ENCODE data around the gene VAV2.

The VAV2 gene

DNA sequence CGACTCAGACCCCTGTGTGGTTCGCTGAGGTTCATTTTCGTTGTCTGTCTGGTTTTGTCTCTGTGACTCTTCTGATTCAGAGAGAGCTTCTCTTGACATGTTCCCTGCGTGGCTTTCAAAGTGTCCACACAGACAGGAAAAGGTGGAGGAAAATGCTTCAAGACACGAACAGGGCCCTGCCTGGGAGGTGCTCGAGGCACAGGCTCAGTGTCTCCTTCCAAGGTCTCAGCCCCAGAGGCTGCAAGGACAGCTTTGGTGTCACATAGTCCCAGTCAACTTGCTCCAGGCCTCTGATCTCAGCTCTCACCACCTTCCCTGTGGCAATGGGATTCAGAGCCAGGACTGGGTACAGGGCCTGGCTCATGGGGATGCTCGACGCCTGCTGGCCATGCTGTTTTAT is 202.3 kb downstream of the VAV2 start:
- H3K27me3 Mint-ChIP-seq = no peaks in the 10 kb centered on the region
- DNase-seq (no peak), ATAC-seq (no peak)
- H3K9me3 Mint-ChIP-seq = no peaks in the 10 kb centered on the region
- H3K27ac Mint-ChIP-seq = no peak overlapping the region
- no peak overlapping the region for H3K4me3 Mint-ChIP-seq
- H3K36me3 Mint-ChIP-seq (ENCODE audit: low read depth) = no peaks in the 10 kb centered on the region
- H3K4me1 Mint-ChIP-seq = peaks cover 12% of the 10 kb centered on the region

DNA sequence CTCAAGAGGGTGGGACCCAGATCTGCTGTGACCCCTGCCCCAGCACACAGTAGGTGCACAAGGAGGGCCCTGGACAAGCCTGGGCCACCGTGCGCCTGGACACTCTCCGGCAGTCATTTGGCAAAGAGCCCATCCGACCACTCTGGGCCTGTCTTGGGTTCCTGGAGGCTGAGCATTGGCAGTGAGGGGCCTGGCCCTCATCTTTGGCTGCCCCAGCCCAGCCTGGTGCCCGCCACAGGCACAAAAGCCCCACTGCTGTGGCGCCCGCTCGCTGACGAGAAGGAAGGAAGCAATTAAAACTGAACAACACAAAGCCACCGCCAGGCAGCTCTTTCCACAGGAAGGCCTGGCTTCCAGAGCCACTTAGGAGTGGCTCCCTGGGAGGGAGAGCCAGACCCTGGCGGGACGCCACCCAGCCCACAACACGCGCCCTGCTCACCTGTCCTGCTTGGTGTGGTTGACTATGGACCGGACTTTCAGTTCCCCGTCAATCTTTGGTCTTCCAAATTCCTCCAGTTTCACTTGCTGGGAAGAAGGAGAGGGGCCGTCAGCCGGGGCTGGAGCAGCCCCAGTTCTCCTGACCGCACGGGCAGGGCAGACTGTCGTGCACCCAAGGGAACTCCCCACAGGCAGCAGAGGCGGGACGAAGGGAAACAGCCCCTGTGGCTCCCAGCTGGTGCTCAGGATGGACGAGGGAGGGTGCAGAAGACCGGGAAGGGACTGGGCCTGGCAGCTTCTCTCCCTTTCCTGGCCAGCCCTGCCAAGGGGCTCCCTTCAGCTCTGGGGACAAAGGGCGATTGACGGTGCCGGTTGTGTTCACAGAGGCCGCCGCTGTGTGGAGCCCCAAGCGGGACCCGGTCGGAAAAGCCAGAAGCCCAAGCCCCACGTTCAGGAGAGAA is 203.1 kb downstream of the VAV2 start:
- Mint-ChIP-seq H3K9me3 (no peaks in the 10 kb centered on the region), H3K4me3 (no peak overlapping the region), H3K27ac (no peak overlapping the region), H3K36me3 (ENCODE audit: low read depth) (no peaks in the 10 kb centered on the region), H3K4me1 (peaks cover 14% of the 10 kb centered on the region), H3K27me3 (no peaks in the 10 kb centered on the region)
- ATAC-seq (no peak), DNase-seq (no peak)

DNA sequence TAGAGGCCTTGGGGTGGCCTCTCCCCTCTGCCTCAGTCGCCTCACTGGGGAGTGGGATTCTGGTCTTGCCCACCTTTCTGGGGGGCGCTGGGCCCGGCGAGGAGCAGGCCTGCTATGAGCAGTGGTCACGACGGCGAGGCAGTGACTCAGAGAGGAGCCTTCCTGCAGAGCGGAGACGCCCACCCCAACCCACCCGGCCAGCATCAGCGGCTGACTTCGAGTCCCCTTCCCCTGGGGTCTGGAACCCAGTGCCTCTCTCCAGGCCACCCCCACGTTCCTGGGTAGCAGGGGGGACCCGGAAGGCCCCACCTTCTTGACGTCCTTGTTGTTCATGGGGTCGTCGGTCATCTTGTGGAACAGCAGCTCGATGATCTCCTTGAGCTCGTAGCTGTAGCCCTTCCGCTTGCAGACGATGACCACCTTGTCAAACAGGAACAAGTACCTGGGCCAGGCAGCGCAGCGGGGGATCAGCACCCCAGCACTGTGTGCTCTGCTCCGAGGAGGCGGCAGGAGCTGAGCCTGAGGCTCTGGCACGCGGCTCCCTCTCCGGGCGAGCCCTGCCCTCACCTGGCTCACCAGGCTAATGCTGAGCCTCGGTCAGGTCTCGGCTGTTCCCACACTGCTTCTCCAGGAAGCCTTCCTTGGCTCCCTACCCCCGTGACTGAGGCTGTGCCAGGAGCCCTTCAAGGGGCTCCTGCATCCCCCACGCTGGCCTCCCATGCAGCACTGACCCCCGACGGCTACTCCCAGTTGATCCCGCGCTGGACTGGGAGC is 203.9 kb downstream of the VAV2 start:
- Mint-ChIP-seq H3K4me1 (peaks cover 11% of the 10 kb centered on the region), H3K9me3 (no peaks in the 10 kb centered on the region), H3K27me3 (no peaks in the 10 kb centered on the region), H3K36me3 (ENCODE audit: low read depth) (no peaks in the 10 kb centered on the region), H3K27ac (no peak overlapping the region), H3K4me3 (no peak overlapping the region)
- no peak for DNase-seq
- no peak for ATAC-seq

DNA sequence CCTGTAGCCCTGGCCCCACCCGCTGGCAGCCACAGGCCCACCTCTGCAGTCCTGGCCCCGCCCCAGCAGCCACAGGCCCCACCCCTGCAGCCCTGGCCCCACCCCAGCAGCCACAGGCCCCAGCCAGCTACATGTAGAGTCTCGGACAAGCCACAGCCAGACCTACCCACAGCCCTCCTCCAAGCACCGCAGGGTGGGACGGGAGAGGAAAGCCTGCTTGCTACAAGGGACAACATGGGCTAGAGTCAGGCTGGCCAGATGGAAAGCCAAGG is 204.4 kb downstream of the VAV2 start:
- DNase-seq = peak; percentile 16
- ATAC-seq = peak; percentile 51
- Mint-ChIP-seq H3K4me3 (no peak overlapping the region), H3K9me3 (no peaks in the 10 kb centered on the region), H3K27ac (no peak overlapping the region), H3K36me3 (ENCODE audit: low read depth) (no peaks in the 10 kb centered on the region), H3K4me1 (peaks cover 11% of the 10 kb centered on the region), H3K27me3 (no peaks in the 10 kb centered on the region)

DNA sequence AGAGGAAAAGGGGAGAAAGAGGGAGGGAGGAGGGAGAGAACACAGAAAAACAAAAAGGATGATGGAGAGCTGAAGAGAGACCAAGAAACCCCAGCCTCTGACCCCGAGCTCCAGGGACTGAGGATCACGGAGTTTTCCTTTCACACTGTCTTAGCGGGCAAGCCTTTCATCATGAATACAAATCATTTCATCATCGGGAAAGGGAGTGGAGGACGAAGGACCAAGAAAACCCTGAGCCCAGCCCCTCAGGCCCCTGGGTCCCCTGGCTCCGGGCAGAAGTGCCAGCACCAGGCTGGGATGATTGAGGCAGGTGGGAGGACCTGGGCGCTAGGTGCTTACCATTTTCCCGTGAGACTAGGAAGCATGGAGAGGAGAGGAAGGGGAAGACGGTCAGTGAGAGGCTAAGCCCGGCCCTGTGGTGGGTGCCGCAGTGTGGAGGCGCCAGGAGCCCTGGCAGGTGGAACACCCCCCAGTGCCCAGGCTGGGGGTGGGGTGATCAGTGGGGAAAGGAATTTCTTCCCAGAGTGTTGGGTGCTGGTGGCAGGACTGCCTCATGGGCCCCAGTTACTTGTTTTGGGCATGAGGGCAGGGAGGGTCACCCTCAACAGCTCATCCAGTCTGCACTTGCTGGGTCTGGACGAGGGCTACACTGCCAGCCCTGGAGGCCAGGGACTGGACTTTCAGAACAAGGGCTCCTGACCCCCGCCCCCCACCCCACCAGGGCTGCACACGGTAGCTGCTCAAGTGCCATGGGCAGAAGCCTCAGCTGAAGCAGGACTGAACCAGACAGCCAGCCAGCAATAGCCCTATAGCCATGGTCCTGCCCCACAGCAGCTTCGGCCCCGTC is 205.0 kb downstream of the VAV2 start:
- Mint-ChIP-seq H3K4me3 (no peak overlapping the region), H3K36me3 (ENCODE audit: low read depth) (no peaks in the 10 kb centered on the region), H3K27me3 (no peaks in the 10 kb centered on the region), H3K27ac (no peak overlapping the region), H3K9me3 (no peaks in the 10 kb centered on the region), H3K4me1 (peaks cover 9% of the 10 kb centered on the region)
- ATAC-seq (no peak), DNase-seq (no peak)

DNA sequence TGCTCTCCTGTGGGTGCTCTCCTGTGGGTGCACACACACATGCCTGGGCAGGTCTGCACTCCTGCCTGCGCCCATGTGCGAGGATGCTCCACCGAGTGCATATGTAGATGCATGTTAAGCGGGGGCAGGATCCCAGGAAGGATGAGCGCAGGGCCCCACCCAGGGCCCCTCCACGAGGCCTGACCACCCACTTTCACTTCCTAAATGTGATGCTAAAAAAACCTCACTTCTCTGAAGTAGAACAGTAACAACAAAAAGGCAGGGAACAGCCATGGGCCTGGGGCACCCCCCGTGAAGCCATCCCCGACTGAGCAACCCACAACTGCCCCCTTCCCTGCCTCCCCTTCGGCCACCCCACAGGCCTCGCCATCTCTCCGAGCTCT is 205.8 kb downstream of the VAV2 start:
- ATAC-seq = no peak
- Mint-ChIP-seq H3K27me3 (no peaks in the 10 kb centered on the region), H3K4me3 (no peak overlapping the region), H3K9me3 (no peaks in the 10 kb centered on the region), H3K27ac (no peak overlapping the region), H3K36me3 (ENCODE audit: low read depth) (no peaks in the 10 kb centered on the region), H3K4me1 (peaks cover 9% of the 10 kb centered on the region)
- no peak for DNase-seq

DNA sequence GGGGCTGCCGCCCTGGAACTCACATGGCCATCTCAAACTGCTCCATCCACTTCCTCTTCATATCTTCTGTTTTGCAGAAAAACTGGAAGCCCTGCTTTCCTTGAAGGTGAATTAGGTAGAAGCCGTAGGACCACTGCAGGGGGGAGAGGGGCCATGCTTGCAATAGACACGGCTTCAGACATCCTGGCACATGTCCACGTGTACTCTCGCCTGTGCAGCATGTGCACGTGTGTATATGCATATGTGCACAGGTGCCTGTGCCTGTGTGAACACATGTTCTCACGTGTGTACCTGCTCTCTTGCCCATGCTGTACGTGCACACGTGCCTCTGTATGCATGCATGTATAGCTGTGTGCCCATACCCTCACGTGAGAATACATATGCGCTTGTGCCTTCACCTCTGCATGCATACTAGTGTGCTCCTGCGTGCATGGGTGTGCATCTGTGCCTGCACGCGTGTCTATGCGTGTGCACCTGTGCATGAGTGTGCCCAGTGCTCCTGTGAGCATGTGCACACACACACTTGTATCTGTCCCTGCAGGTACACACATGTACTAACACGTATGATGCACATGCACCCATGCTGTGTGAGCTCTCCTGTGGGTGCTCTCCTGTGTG is 206.3 kb downstream of the VAV2 start:
- H3K4me1 Mint-ChIP-seq = peaks cover 9% of the 10 kb centered on the region
- DNase-seq (no peak), ATAC-seq (no peak)
- H3K27me3 Mint-ChIP-seq = no peaks in the 10 kb centered on the region
- H3K9me3 Mint-ChIP-seq = no peaks in the 10 kb centered on the region
- H3K27ac Mint-ChIP-seq = no peak overlapping the region
- no peak overlapping the region for H3K4me3 Mint-ChIP-seq
- no peaks in the 10 kb centered on the region for H3K36me3 Mint-ChIP-seq (ENCODE audit: low read depth)

DNA sequence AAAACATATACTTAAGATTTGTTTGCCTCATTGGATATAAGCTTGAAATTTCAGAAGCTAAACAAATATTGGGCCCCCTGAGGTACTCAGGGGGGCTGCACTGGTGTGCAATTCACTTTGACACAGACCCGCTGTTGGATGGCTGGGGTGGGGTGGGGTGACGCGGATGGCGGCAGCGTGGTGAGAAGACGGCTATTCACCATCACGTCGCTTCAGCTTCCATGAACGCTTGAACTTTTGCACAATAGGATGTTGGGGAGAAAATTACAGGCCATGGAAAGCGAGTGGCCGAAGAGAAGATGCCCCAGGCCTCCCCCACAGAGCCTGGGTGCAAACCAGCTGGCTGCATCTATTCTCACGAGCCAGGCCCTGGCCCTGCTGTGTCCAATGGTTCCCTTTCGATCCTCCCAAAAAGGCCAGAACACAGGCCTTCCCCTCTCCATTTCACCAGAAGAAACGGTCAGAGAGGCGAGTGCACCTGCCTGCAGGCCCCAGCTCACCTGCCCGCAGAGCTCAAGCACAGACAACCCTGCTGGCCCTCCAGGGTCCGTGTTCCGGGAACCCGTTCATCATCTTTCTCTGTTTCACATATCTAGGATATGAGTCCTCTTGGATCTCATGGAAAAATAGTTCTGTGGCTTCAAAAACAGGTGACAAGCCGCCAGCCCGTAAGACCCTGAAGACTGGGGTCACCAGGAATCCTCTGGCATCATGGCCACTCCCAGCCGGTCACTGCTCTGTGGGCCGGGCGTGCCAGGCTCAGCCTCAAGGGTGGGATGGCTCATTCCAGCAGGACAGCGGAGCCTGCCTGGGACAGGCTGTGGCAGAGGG is 207.2 kb downstream of the VAV2 start:
- DNase-seq = no peak
- H3K4me1 Mint-ChIP-seq = peaks cover 9% of the 10 kb centered on the region
- ATAC-seq = no peak
- no peaks in the 10 kb centered on the region for H3K36me3 Mint-ChIP-seq (ENCODE audit: low read depth)
- no peaks in the 10 kb centered on the region for H3K9me3 Mint-ChIP-seq
- H3K27me3 Mint-ChIP-seq = no peaks in the 10 kb centered on the region
- no peak overlapping the region for H3K27ac Mint-ChIP-seq
- H3K4me3 Mint-ChIP-seq = no peak overlapping the region

DNA sequence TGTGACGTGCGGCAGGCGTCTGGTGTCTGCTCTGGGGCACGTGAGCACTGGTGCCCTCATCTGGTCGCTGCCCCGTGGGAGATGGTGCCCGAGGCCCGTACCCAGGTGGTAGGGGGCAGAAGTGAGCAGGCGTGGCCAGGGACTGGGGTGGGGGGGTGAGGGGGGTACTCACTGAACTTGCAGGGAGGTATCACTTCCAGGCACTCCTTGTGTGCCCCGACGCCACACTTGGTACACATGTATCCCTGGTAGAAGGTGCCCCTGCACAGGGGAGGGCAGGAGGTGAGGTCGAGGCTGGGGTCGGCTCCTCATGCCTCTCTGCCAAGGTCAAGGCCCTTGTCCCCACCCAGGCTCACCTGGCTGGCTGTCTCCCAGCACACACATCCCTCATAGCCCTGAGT is 208.8 kb downstream of the VAV2 start:
- Mint-ChIP-seq H3K4me1 (peaks cover 7% of the 10 kb centered on the region), H3K36me3 (ENCODE audit: low read depth) (no peaks in the 10 kb centered on the region), H3K4me3 (no peak overlapping the region), H3K27me3 (no peaks in the 10 kb centered on the region), H3K9me3 (no peaks in the 10 kb centered on the region), H3K27ac (no peak overlapping the region)
- no peak for ATAC-seq
- no peak for DNase-seq

DNA sequence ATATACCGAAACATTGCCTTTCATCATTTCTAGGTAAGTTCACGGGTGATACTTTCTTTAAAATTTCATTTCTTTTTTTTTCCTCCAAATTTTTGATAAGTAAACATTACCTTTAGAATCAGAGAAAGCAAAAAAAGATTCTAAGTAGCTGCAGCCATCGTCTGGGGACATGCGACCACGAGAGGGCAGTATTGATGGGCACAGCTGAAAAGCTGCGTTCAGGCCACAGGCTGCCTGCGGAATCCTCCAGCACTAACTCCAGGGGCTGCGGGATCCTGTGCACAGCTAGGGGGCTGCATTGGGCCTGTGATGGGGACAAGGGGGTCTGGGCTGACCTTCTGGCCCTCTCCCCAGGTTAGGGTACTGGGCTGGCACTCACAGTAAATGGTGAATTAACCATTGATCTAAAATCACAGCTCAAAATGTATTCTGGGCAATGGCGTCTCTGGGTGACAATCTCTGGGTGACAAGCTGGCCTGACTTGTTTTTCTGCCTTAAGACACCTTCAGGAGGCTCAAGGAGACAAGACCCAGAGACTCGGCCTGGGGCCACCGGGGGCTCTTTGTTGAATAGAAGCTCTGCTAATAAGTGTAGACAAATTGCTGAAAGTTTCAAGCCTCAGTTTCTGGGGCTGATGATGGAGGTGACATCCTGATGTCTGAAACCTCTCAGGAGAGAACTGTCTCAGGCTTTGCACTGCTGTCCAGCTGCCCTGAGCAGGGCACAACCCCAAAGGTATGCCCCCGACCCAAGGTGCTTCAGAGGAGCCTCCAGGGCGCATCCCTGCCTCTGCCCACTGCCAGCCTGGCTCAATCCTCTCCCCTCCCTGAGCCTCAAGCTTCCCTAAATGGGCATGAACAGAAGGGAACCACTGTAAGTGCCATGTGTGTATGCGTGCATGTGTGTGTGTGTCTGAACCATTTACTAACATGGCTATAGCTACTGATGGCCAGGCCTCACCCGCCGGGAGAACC is 209.7 kb downstream of the VAV2 start:
- Mint-ChIP-seq H3K9me3 (no peaks in the 10 kb centered on the region), H3K36me3 (ENCODE audit: low read depth) (no peaks in the 10 kb centered on the region)

DNA sequence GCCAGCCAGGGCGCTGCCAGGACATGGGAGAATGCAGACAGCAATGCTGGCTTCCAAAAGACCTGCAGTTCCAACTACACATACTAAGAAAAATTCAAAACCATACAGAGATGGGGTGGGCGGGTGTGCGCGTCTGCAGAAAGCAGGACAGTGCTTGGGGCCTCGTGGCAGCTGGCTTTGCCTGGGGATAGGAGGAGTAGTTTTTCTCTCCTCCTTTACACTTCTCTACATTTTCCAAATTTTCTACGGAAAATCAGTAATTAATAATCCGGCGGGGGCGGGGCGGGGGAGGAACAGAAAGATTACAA is 210.3 kb downstream of the VAV2 start:
- Mint-ChIP-seq H3K36me3 (ENCODE audit: low read depth) (no peaks in the 10 kb centered on the region), H3K9me3 (no peaks in the 10 kb centered on the region), H3K4me3 (no peak overlapping the region), H3K4me1 (peaks cover 7% of the 10 kb centered on the region), H3K27me3 (no peaks in the 10 kb centered on the region), H3K27ac (no peak overlapping the region)
- ATAC-seq = no peak
- no peak for DNase-seq

More for the DNA sequence above, 209.7 kb downstream of the VAV2 start:
- ATAC-seq = no peak
- peaks cover 7% of the 10 kb centered on the region for H3K4me1 Mint-ChIP-seq
- H3K27ac Mint-ChIP-seq = no peak overlapping the region
- H3K27me3 Mint-ChIP-seq = no peaks in the 10 kb centered on the region
- H3K4me3 Mint-ChIP-seq = no peak overlapping the region
- DNase-seq = peak; percentile 73

DNA sequence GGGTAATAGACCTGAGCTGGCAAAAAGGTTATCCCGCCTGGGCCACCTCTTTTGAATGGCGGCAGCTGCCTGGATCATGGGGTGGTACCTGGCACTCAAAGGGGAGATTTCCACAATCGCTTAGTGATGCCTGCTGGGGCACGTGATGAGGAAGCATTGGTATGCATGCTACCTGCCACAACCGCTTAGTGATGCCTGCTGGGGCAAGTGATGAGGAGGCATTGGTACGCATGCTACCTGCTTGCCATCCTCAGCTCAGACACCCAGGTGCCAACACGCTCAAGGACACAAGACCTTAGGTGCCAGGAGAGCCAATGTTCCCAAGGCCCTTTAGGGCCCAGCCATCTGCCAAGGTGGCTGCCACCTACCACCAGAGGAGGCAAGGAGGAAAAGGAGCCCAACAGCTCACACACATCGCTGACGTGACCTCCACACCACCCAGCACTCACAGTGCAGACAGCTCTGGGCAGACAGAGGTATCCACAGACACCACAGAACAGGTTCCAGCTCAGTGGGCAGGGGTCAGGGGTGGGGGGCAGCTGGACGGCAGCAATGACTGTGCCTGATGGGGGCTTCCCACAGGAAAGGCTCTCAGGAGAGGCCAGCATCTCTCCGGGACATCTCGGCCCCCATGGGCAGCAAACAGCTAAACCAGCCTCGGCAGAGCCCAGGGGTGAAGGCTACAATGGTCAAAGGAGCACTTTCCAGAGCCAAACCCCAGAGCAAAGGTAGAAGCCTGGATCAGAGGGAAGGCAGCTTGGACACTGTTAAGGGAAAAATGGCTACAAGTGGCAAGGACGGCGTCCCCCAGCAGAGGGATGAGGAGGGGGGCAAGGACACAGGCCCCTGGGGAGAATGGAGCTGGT is 210.9 kb downstream of the VAV2 start:
- no peak for DNase-seq
- Mint-ChIP-seq H3K9me3 (no peaks in the 10 kb centered on the region), H3K27me3 (no peaks in the 10 kb centered on the region), H3K4me1 (peaks cover 5% of the 10 kb centered on the region), H3K36me3 (ENCODE audit: low read depth) (no peaks in the 10 kb centered on the region), H3K27ac (no peak overlapping the region), H3K4me3 (no peak overlapping the region)
- no peak for ATAC-seq
